GM19397 (cell line): Measurements from ENCODE around the gene AHDC1.
"Not testable (repeated sequence)": the region's sequence is repeated elsewhere in the genome, so short reads cannot be mapped to it uniquely, and the experiment has no call there.

Experiments used
- ATAC-seq: cut with Tn5 transposase; IDR thresholded peaks from one replicate; pipeline ENCODE4 v1.9.1; 2021; ENCODE audit warnings: mild to moderate bottlenecking, moderate library complexity; ENCODE audit not compliant: unreplicated experiment

AHDC1 gene

DNA sequence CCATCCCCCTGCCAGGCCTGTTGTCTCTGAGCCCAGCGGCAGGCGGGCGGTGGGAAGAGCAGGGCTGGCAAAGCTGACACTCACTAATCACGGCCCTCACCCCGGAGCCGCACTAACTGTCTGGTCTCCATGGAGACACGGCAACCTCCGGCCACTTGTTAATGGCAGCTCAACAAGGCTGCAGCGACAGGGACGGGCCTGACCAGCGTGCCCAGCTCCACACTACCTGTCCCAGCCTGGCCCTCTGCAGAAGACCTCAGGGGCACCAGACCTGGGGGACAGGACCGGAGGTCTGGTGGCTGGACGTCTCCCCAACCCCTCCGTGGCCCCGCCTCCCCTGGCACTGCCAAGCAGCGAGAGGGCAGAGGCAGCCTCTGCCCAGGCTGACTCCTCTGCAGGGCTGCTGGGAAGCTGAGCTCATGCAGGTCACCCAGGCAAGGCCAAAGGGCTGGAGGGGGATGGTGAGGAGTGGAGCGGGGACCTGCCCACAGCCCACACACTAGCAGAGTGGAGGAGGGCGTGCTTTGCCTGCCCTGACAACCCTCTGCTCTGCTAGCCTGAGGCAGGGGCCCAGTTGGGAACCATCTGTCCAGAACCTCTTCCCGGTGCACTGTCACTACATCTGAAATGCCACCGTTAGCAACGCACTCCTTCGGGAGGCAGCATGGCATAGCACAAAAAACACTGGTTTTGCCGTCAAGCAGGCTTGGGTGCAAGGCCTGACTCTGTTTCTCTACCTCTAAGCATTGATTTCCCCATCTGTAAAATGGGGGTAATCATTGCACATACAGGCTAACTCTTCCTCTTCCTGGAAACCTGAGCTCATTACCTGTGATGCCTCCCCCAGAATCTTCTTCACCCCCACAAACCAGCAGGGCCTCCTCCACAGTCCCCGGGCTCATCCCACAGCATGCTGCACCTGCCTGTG is 84.3 kb downstream of the AHDC1 start:
- ATAC-seq, result no peak

DNA sequence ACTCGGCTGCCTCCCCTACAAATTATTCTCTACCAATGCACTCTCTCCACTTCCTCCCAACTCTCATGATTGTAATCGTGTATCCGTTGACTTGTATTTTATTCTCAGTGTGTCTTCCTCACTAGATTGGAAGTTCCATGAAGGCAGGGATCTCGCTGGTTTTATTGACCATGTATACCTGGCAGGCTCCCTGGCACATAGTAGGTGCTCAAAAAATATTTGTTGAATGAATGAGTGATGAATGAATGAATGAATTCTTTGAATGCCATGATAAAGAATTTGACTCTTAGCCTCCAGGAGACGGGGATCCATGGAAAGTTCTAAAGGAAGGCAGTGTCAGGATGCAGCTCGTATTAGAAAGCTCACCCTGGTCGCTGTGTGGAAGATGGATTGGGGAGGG is 85.1 kb downstream of the AHDC1 start:
- ATAC-seq, result no peak

- ATAC-seq, result no peak
These were observed 85.8 kb downstream of the AHDC1 start for GRCh38 chr1:27517907-27518718.

DNA sequence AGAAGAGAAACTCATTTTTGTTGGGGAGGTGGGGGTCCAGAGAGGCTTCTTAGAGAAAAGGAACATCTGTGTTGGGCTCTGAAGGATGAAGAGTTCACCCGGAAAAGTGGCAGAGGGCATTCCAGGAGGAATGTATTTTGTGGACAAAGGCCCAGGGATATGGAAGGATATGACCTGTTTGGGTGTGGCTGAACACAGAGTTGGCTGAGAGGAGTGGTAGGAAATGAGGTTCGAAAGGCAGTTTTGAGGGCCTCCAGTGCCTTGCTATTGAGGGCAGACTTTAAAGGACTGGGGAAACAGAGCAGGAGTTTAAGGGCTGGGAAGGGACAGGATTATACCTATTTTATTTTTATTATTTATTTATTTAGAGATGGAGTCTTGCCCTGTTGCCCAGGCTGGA is 86.6 kb downstream of the AHDC1 start:
- ATAC-seq, result no peak

DNA sequence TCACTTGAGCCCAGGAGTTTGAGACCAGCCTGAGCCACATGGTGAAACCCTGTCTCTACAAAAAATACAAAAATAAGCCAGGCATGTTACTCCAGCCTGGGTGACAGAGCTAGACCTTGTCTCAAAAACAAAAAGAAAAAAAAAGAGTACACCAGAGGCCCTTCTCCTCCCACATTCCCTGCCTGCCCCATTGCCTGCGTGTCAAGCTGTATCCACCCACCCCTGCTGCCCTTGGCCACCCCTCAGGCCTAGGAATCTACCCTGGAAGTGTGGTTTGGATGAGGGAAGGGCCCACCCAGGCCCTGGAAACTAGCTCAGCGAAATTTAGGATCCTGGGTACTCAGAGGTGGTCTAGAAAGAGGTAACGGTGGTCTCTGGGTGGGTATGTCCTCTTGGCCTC is 88.3 kb downstream of the AHDC1 start:
- ATAC-seq, result no peak

DNA sequence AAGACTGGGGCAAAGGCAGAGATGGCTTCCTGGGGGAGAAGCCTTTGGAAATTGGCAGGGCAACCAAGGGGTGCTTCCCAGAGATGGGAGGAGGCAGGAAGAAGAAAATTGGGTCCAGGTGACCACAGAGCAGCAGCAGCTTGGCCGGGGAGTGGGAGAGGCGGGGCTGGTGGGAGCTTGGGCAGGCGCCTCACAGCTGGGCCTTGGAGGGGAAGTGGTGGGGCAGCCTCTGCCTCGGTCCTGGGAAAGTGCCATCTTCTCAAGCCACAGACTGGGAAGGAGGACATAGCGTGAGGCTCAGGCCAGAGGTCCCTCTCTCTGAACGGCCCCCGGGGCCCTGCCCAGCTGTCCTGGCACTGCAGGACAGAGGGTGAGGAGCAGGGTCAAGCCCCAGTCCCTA is 90.0 kb downstream of the AHDC1 start:
- no peak for ATAC-seq

- no peak for ATAC-seq
These were observed 90.4 kb downstream of the AHDC1 start for GRCh38 chr1:27513528-27513927.

GRCh38 chr1:27509127-27510080 is 94.5 kb downstream of the AHDC1 start:
- no peak for ATAC-seq

- ATAC-seq, result no peak
These were observed 95.8 kb downstream of the AHDC1 start for GRCh38 chr1:27507960-27508665.

DNA sequence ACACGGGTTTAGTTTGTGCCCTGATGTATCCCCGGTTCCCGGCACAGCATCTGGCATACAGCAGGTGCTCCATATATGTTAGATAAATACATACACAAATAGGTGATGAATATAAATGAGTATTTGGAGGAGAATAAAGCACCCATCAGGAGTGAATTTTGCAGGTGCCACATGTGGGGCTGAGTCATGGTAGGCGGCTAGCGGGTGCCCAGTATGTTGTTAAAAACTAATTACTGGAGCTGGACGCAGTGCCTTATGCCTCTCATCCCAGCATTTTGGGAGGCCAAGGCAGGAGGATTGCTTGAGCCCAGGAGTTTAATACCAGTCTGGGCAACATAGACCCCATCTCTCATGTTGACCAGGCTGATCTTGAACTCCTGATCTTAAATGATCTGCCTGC is 97.2 kb downstream of the AHDC1 start:
- ATAC-seq, result no peak

- no peak for ATAC-seq
These were observed 98.6 kb downstream of the AHDC1 start for GRCh38 chr1:27505420-27505680.

- no peak for ATAC-seq
These were observed 99.1 kb downstream of the AHDC1 start for GRCh38 chr1:27504588-27505419.

DNA sequence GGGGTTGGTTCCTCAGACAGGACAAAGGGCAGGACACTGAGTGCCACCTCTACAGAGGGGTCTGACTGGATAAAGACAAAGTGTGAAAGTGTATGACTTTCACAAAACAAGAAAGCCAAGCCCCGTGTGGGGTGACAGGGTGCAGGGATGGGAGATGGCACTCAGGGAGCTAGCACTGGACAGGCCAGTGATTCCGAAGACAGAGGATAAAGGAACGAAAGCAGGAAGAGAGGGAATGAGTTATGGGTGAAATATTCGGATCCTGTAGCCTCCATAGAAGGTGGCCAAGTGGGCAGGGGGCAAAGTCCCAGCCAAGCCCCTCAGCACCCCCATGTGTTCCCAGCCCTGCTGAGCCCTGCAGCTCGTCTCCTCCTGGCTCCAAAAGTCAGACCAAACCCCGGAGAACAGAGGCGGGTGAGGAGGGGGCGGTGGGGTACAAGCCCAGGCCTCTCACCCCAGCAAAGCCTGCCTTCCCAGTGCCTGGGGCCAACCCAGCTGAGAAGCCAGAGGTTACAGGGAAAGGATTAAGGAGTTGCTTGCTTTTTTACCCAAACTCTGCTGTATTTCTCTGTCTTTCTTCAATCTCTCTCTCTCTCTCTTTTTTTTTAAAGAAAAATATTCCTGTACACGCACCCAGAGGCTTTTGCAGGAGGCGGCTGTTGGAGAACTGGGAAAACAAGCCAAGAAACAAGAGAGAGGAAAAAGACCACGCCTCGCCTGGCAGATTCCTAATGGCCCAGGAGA is 99.9 kb downstream of the AHDC1 start:
- ATAC-seq, result no peak

DNA sequence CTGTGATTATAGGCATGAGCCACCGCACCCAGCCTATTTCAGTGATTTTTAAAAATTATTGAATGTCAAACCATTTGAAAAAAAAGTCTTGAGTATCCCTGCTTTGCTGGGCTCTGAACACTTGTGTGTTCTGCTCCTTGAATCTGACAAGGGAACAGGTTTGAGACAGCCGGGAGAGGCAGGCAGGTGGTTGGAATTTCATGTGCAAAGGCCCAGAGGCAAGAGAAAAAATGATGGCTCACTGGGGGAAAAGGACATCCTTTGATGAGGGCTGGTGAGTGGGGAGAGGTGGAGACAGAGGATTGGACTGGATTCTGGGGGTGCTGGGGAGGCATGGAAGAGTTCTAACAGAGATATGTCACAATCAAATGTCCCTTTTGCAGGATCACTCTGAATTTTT is 100.9 kb downstream of the AHDC1 start:
- no peak for ATAC-seq

GRCh38 chr1:27501159-27501558 is 102.8 kb downstream of the AHDC1 start:
- ATAC-seq, result not testable (repeated sequence)

DNA sequence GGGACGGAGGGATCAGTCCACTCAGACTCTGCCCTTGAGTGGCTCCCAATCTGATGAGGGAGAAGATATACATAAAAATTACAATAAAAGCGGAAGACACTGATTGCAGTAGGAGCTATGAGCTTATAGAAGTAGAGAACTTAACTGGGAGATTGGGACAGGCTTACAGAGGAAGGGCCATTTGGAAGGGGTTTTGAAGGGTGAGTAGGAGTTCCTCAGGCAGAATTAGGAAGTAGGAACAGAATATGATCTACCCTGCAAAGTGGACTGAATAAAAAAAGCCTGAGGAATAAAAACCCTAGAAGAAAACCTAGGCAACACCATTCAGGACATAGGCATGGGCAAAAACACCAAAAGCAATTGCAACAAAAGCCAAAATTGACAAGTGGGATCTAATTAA is 104.8 kb downstream of the AHDC1 start:
- no peak for ATAC-seq

DNA sequence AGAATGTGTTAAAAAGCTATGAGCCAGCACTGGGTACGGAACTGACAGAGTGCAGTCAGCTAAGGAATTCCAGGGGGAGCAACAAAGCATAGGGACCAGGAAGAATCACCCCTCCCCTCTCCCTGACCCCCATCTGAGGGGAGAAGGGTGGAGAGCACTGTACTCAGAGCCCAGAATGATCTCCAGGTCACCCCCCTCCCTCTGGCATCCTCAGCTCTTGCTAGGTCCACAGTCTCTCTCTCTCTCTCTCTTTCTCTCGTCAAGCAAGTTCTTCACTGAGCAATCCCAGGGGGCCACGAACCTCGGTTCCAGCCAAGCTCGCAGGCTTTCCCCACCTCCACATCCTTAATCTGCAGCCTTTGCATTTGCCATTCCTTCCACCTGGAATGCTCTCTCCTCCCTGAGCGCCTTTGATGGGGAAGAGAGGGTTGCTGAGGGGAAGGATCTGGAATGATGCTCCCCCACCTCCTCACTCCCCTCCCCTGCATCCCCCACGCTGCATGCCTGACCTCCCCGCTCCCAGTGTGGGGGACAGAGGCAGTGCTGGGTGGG is 107.3 kb downstream of the AHDC1 start:
- no peak for ATAC-seq

DNA sequence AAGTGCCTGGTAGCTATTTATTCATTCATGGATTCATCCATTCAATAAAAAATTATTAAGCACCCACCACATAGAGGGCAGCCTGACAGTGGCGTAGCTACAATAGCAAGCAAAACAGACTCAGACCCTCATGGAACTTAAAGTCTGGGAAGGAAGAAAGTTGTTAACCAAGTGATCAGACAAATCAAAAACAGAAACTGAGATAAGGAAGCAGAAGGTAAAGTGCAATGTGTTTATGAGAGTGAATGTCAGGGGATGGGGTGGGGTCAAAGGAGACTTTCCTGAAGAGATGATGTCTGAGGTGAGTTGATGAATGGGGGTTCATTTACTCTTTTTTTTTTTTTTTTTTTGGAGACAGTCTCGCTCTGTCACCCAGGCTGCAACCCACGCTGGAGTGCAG is 111.1 kb downstream of the AHDC1 start:
- no peak for ATAC-seq
